SK-N-SH (cell line): Measurements from ENCODE around the gene TDRD1. TPM values are rescaled to one million over a fixed set of nuclear protein-coding genes. Genes with fewer than 3 reads are reported as not detected.

Source experiments
- CTCF ChIA-PET: fragments of 300-600, 350-600 bp; formaldehyde crosslinking; extraction: SDS; loops from one replicate; lab custom pipeline; 2021; lab: Yijun Ruan, JAX
- POLR2A ChIA-PET: fragments of 350-600 bp; sonication (Branson Sonifier 250); formaldehyde crosslinking; extraction: SDS; loops from one replicate; lab custom pipeline; 2020; ENCODE audit warnings: antibody characterized with exemption, inconsistent platforms; lab: Yijun Ruan, JAX
- DNase-seq: peaks from one replicate; pipeline ENCODE4 v3.0.0; 2012
- H2AFZ ChIP-seq: fragments of 200-600 bp; sonication (generic); 2 replicates; pipeline ENCODE4 v1.8.1; 2016; ENCODE audit warnings: antibody characterized with exemption, mild to moderate bottlenecking, low read depth
- H3F3A ChIP-seq: fragments of 200-600 bp; sonication (generic); replicated peaks from 2 replicates; pipeline ENCODE3; 2016; ENCODE audit warnings: antibody characterized with exemption, mild to moderate bottlenecking; ENCODE audit not compliant: insufficient read depth
- H3K27ac ChIP-seq, 2 experiments: fragments of 200-500 bp in 1 of 2; fragments of 200-600 bp in 1 of 2; sonication (Bioruptor generic) in 1 of 2; sonication (generic), shearing (Covaris generic) in 1 of 2; 2 replicates each; pipeline versions ENCODE4 v1.5.1 to v1.6.1; 2014 to 2016; ENCODE audit warnings: low read depth in 2 of 2, inconsistent platforms in 1 of 2, low read length in 1 of 2, mild to moderate bottlenecking in 1 of 2, mixed read lengths in 1 of 2
- H3K27me3 ChIP-seq: fragments of 200-600 bp; sonication (generic), shearing (Covaris generic); 2 replicates; pipeline ENCODE4 v1.6.1; 2016; ENCODE audit warnings: mixed run types; ENCODE audit not compliant: insufficient read depth
- H3K36me3 ChIP-seq, 2 experiments: fragments of 200-500 bp in 1 of 2; fragments of 200-600 bp in 1 of 2; sonication (Bioruptor generic) in 1 of 2; sonication (generic) in 1 of 2; replicated peaks in 1 of 2; 2 replicates each; pipeline versions ENCODE3 to v1.5.1; 2014 to 2016; ENCODE audit warnings: low read length in 1 of 2, mild to moderate bottlenecking in 1 of 2; ENCODE audit not compliant: insufficient read depth in 2 of 2, control insufficient read depth in 1 of 2
- H3K4me1 ChIP-seq, 2 experiments: fragments of 200-500 bp in 1 of 2; fragments of 200-600 bp in 1 of 2; sonication (Bioruptor generic) in 1 of 2; sonication (generic), shearing (Covaris generic) in 1 of 2; 2 replicates each; pipeline versions ENCODE4 v1.5.1 to v1.6.1; 2014 to 2016; ENCODE audit warnings: low read depth in 1 of 2, low read length in 1 of 2, mixed run types in 1 of 2; ENCODE audit not compliant: insufficient read depth in 2 of 2, control insufficient read depth in 1 of 2
- H3K4me2 ChIP-seq: fragments of 200-600 bp; sonication (generic), shearing (Covaris generic); 2 replicates; pipeline ENCODE4 v1.6.1; 2017; ENCODE audit warnings: mixed run types
- H3K4me3 ChIP-seq, 2 experiments: fragments of 200-500 bp in 1 of 2; fragments of 200-600 bp in 1 of 2; sonication (Bioruptor generic) in 1 of 2; sonication (generic), shearing (Covaris generic) in 1 of 2; 2 replicates each; pipeline versions ENCODE4 v1.5.1 to v1.8.1; 2014 to 2016; ENCODE audit warnings: low read depth in 2 of 2, inconsistent platforms in 1 of 2, low read length in 1 of 2, mild to moderate bottlenecking in 1 of 2, mixed read lengths in 1 of 2, moderate library complexity in 1 of 2
- H3K79me2 ChIP-seq: fragments of 200-600 bp; sonication (generic); 2 replicates; pipeline ENCODE4 v1.8.1; 2017; ENCODE audit warnings: mild to moderate bottlenecking; ENCODE audit not compliant: insufficient read depth
- H3K9ac ChIP-seq: fragments of 200-600 bp; sonication (generic); 2 replicates; pipeline ENCODE4 v1.6.1; 2017; ENCODE audit warnings: mixed run types
- H3K9me2 ChIP-seq: fragments of 200-600 bp; sonication (generic); 2 replicates; pipeline ENCODE4 v1.6.1; 2017; ENCODE audit warnings: mixed run types
- H3K9me3 ChIP-seq: fragments of 200-600 bp; sonication (generic); 2 replicates; pipeline ENCODE4 v1.6.1; 2017; ENCODE audit warnings: mixed run types, mild to moderate bottlenecking, moderate library complexity
- H4K20me1 ChIP-seq: fragments of 200-600 bp; sonication (generic); 2 replicates; pipeline ENCODE4 v1.6.1; 2017; ENCODE audit warnings: mild to moderate bottlenecking, mixed run types; ENCODE audit not compliant: insufficient read depth
- CTCF ChIP-seq: fragments of 200-600 bp; sonication (generic); IDR thresholded peaks from 2 replicates; pipeline ENCODE4 v1.6.1; 2017; ENCODE audit warnings: antibody characterized with exemption, mild to moderate bottlenecking, moderate library complexity
- ELF1 ChIP-seq: IDR thresholded peaks from 2 replicates; pipeline ENCODE4 v1.4.0; 2012
- EP300 ChIP-seq, 2 experiments: IDR thresholded peaks; 2 replicates each; pipeline versions ENCODE4 v1.4.0 to v1.6.1; 2012; ENCODE audit warnings: borderline replicate concordance in 1 of 2, low read depth in 1 of 2, low read length in 1 of 2
- IRF3 ChIP-seq: fragments of 150-350 bp; IDR thresholded peaks from 2 replicates; pipeline ENCODE4 v1.6.1; 2016; ENCODE audit warnings: mild to moderate bottlenecking, low read depth, low read length
- JUND ChIP-seq: IDR thresholded peaks from 2 replicates; pipeline ENCODE4 v1.4.0; 2012
- MAX ChIP-seq: IDR thresholded peaks from 2 replicates; pipeline ENCODE4 v1.4.0; 2012; ENCODE audit warnings: low read depth
- NFIC ChIP-seq: IDR thresholded peaks from 2 replicates; pipeline ENCODE4 v1.4.0; 2012; ENCODE audit warnings: borderline replicate concordance
- NRF1 ChIP-seq: IDR thresholded peaks from 2 replicates; pipeline ENCODE4 v1.6.1; 2012; ENCODE audit warnings: low read depth, mild to moderate bottlenecking, low read length
- POLR2AphosphoS5 ChIP-seq: IDR thresholded peaks from 2 replicates; pipeline ENCODE4 v1.6.1; 2012; ENCODE audit warnings: low read depth, low read length
- RCOR1 ChIP-seq: fragments of 150-350 bp; IDR thresholded peaks from 2 replicates; pipeline ENCODE4 v1.6.1; 2017; ENCODE audit warnings: antibody characterized with exemption, low read length
- RXRA ChIP-seq: IDR thresholded peaks from 2 replicates; pipeline ENCODE4 v1.4.0; 2012; ENCODE audit warnings: low read depth, mild to moderate bottlenecking, borderline replicate concordance
- TAF1 ChIP-seq: IDR thresholded peaks from 2 replicates; pipeline ENCODE4 v1.6.1; 2012; ENCODE audit warnings: low read depth, mild to moderate bottlenecking, low read length, moderate library complexity, borderline replicate concordance
- TCF12 ChIP-seq: IDR thresholded peaks from 2 replicates; pipeline ENCODE4 v1.4.0; 2012
- USF1 ChIP-seq: IDR thresholded peaks from 2 replicates; pipeline ENCODE4 v1.4.0; 2012; ENCODE audit warnings: low read depth, borderline replicate concordance
- USF2 ChIP-seq: fragments of 150-350 bp; IDR thresholded peaks from 2 replicates; pipeline ENCODE4 v1.6.1; 2017; ENCODE audit warnings: antibody characterized with exemption, low read length, low read depth, borderline replicate concordance
- WGBS: methylation state at CpG from one replicate; pipeline ENCODE4 v1.1.6; 2017; ENCODE audit warnings: low lambda C conversion rate; 5-methylcytosine and 5-hydroxymethylcytosine counted together
- polyA plus RNA-seq, 3 experiments: library from polyadenylated mRNA; depleted of rRNA; stranded (reverse); fragments of >200 nt; gene quantifications; 2 replicates each; pipeline ENCODE4 v1.2.3, GENCODE V29; 2012

TDRD1 gene
- polyA plus RNA-seq, 1 of the 3 experiments (the other 2 are of a cell fraction) = not detected

- Histone ChIP-seq H3K36me3 (no peaks in the 10 kb centered on the region), H3K9ac (no peak overlapping the region), H4K20me1 (no peaks in the 10 kb centered on the region), H3K9me3 (no peaks in the 10 kb centered on the region), H3K4me2 (no peak overlapping the region), H2AFZ (no peak overlapping the region), H3K9me2 (no peaks in the 10 kb centered on the region), H3K27me3 (no peaks in the 10 kb centered on the region; the same call in 1 of the 2 replicates), H3K27ac (no peak overlapping the region), H3K79me2 (no peaks in the 10 kb centered on the region), H3F3A (no peaks in the 10 kb centered on the region), H3K4me3 (no peak overlapping the region), H3K4me1 (peaks cover 0 to 7% of the 10 kb centered on the region in 2 experiments; a peak in 1 of 4 replicates)
- TF ChIP-seq ELF1 = no peak
- no peak for TF ChIP-seq EP300 (IDR thresholded peaks at IDR 0.05; ENCODE audit: borderline replicate concordance in 1 of 2, low read depth in 1 of 2, low read length in 1 of 2)
- no peak for TF ChIP-seq RCOR1
- no peak for TF ChIP-seq MAX
- TF ChIP-seq POLR2AphosphoS5 = no peak
- TF ChIP-seq TAF1 = no peak
- no peak for TF ChIP-seq IRF3
- no peak for TF ChIP-seq RXRA
- TF ChIP-seq USF2 = no peak
- no peak for TF ChIP-seq CTCF
- no peak for TF ChIP-seq TCF12
- TF ChIP-seq JUND = no peak
- TF ChIP-seq NRF1 = no peak
- no peak for TF ChIP-seq USF1
- no peak for TF ChIP-seq NFIC
- ChIA-PET CTCF (interaction anchor here (1.0 to 4.8 kb wide), 2 partner anchors 23 to 503 kb away, joined by 3 to 23 read pairs; no protein-coding TSS in a partner anchor), POLR2A (no interaction called here)
- 37% methylated on average over 3 of the region's 7 CpGs for WGBS
- no peak for DNase-seq
Observed at GRCh38 chr10:114281006-114281405, 101.9 kb downstream of the TDRD1 start.
